Smooth muscle cell (in vitro differentiated cells): Measurements from ENCODE around the gene DDX5. TPM values are rescaled to one million over a fixed set of nuclear protein-coding genes. Genes with fewer than 3 reads are reported as not detected.

Experiments
- DNase-seq: peaks from one replicate; lab custom pipeline; 2025; ENCODE audit not compliant: unreplicated experiment; lab: John Stamatoyannopoulos, UW
- H2AFZ ChIP-seq: fragments of 200-600 bp; sonication (generic); 2 replicates; pipeline ENCODE4 v1.6.0; 2016; ENCODE audit warnings: antibody characterized with exemption, low read depth, mild to moderate bottlenecking
- H3F3A ChIP-seq: fragments of 200-600 bp; sonication (generic); 2 replicates; pipeline ENCODE4 v1.6.0; 2017; ENCODE audit warnings: antibody characterized with exemption, low read depth
- H3K27ac ChIP-seq: fragments of 200-600 bp; sonication (generic); 2 replicates; pipeline ENCODE4 v1.5.1; 2016; ENCODE audit warnings: low read depth, mild to moderate bottlenecking
- H3K27me3 ChIP-seq: fragments of 200-600 bp; sonication (generic); 2 replicates; pipeline ENCODE4 v1.6.1; 2016; ENCODE audit warnings: low read depth, mild to moderate bottlenecking
- H3K36me3 ChIP-seq: fragments of 200-600 bp; sonication (generic); 2 replicates; pipeline ENCODE4 v1.5.1; 2016; ENCODE audit warnings: low read depth
- H3K4me1 ChIP-seq: fragments of 200-600 bp; sonication (generic); 2 replicates; pipeline ENCODE4 v1.5.1; 2016; ENCODE audit warnings: low read depth
- H3K4me2 ChIP-seq: fragments of 200-600 bp; sonication (generic); 2 replicates; pipeline ENCODE4 v1.6.0; 2016; ENCODE audit warnings: mild to moderate bottlenecking
- H3K4me3 ChIP-seq: fragments of 200-600 bp; sonication (generic); 2 replicates; pipeline ENCODE4 v1.5.1; 2016; ENCODE audit warnings: mild to moderate bottlenecking
- H3K79me2 ChIP-seq: fragments of 200-600 bp; sonication (generic); 2 replicates; pipeline ENCODE4 v1.6.0; 2016; ENCODE audit warnings: low read depth, mild to moderate bottlenecking
- H3K9ac ChIP-seq: fragments of 200-600 bp; sonication (generic); 2 replicates; pipeline ENCODE4 v1.6.0; 2016; ENCODE audit warnings: low read depth
- H3K9me3 ChIP-seq: fragments of 200-600 bp; sonication (generic); replicated peaks from 2 replicates; pipeline ENCODE4 v1.5.1; 2016; ENCODE audit warnings: low read depth
- H4K20me1 ChIP-seq: fragments of 200-600 bp; sonication (generic); 2 replicates; pipeline ENCODE4 v1.6.0; 2016; ENCODE audit warnings: low read depth
- CTCF ChIP-seq: fragments of 200-600 bp; sonication (generic); IDR thresholded peaks from 2 replicates; pipeline ENCODE4 v1.5.1; 2017; ENCODE audit warnings: borderline replicate concordance, mild to moderate bottlenecking, antibody characterized with exemption; ENCODE audit not compliant: insufficient read depth, poor library complexity, severe bottlenecking
- WGBS: methylation state at CpG from one replicate; pipeline ENCODE4 v1.1.7; 2016; ENCODE audit warnings: low lambda C conversion rate; 5-methylcytosine and 5-hydroxymethylcytosine counted together
- polyA plus RNA-seq: library from polyadenylated mRNA; unstranded; fragments of >200 nt; fragmentation: Nextera tagmentation; extraction: Ambion mirVana; gene quantifications from 2 replicates; pipeline ENCODE4 v1.2.1, GENCODE V29; 2016
- total RNA-seq: library from RNA; depleted of rRNA; stranded (reverse); fragments of >200 nt; gene quantifications from 2 replicates; pipeline ENCODE4 v1.2.3, GENCODE V29; 2014

The DDX5 gene
- total and polyA plus RNA-seq, 2 experiments from 2014 or later = 446 to 679 TPM

DNA sequence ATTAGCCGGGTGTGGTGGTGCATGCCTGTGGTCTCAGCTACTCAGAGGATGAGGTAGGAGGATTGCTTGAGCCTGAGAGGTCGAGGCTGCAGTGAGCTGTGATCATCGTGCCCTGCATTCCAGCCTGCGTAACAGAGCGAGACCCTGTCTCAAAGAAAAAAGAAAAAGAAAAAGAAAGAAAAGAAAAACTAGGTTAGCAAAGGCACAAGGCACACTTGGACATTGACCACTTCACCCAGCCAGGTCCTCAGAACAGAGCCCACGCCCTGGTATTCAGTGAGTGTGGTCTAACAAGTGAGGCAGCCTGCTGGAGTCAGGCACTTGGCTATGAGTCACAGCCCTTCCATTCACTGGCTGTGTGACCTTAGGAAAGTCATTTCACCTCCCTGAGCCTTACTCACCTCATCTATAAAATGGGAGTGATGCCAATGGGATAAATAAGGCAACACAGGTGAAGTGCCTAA, 46.8 kb downstream of the DDX5 start:
- H3K4me1 ChIP-seq = no peaks in the 10 kb centered on the region
- H4K20me1 ChIP-seq = no peaks in the 10 kb centered on the region
- H2AFZ ChIP-seq = no peak overlapping the region
- WGBS = 37% methylated on average over 6 of the region's 6 CpGs
- DNase-seq = no peak
- no peak overlapping the region for H3K4me2 ChIP-seq
- no peaks in the 10 kb centered on the region for H3K9me3 ChIP-seq
- H3K27ac ChIP-seq = no peak overlapping the region
- H3F3A ChIP-seq = no peaks in the 10 kb centered on the region
- no peaks in the 10 kb centered on the region for H3K27me3 ChIP-seq
- H3K4me3 ChIP-seq = no peak overlapping the region
- no peak for TF ChIP-seq CTCF
- H3K36me3 ChIP-seq = no peaks in the 10 kb centered on the region
- H3K9ac ChIP-seq = no peak overlapping the region
- no peaks in the 10 kb centered on the region for H3K79me2 ChIP-seq

DNA sequence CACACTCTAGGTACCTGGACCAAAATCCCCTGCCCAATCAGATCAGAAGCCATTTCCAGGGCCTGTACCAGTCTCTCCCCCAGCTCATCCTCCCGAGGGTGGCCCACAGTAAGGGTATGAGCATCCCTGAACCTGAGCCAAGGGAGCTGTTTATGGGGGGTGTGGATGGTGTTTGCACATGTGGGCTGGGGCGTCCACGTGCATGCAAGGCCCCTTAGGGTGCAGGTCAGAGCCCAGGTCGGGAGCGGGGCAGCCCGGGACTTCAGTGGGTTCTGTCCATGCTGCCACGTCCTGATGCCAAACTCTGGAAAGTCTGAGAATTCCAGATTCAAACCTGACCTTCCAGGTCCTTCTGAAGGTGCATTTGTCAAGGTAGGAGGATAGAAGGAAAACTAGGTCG, 47.3 kb downstream of the DDX5 start:
- Histone ChIP-seq H3K4me2 (no peak overlapping the region), H3K4me1 (no peaks in the 10 kb centered on the region), H3F3A (no peaks in the 10 kb centered on the region), H2AFZ (no peak overlapping the region), H3K4me3 (no peak overlapping the region), H4K20me1 (no peaks in the 10 kb centered on the region), H3K36me3 (no peaks in the 10 kb centered on the region), H3K9ac (no peak overlapping the region), H3K79me2 (no peaks in the 10 kb centered on the region), H3K27me3 (no peaks in the 10 kb centered on the region), H3K9me3 (no peaks in the 10 kb centered on the region), H3K27ac (no peak overlapping the region)
- DNase-seq = no peak
- WGBS = 89% methylated on average over 8 of the region's 8 CpGs
- TF ChIP-seq CTCF = no peak

DNA sequence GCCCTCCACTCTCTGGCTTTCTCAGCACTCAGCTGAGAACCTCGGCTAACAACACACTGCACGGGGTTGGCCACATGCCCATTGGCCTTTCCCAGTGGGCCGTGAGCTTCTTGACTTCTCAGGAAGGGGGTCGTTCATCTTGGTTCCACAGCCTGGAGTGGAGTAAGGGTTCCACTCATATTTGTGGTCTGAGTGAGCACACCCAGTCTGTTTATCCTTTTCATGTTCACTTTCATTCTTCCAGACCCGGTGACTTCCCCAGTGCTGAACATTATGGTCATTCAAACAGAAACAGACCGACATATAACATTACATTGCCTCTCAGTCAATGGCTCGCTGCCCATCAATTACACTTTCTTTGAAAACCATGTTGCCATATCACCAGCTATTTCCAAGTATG, 48.9 kb downstream of the DDX5 start:
- Histone ChIP-seq H3F3A (no peaks in the 10 kb centered on the region), H2AFZ (no peak overlapping the region), H3K79me2 (no peaks in the 10 kb centered on the region), H4K20me1 (no peaks in the 10 kb centered on the region), H3K36me3 (no peaks in the 10 kb centered on the region), H3K27me3 (no peaks in the 10 kb centered on the region), H3K4me3 (no peak overlapping the region), H3K4me2 (no peak overlapping the region), H3K9me3 (no peaks in the 10 kb centered on the region), H3K4me1 (no peaks in the 10 kb centered on the region), H3K9ac (no peak overlapping the region), H3K27ac (no peak overlapping the region)
- no peak for TF ChIP-seq CTCF
- WGBS = 84% methylated on average over 7 of the region's 7 CpGs
- DNase-seq = no peak
